Colonic mucosa (tissue), 4 donors: ENCODE results near the gene PNKD. TPM values are rescaled to one million over a fixed set of nuclear protein-coding genes. Genes with fewer than 3 reads are reported as not detected.

Experiments used
- DNase-seq: peaks from one replicate; pipeline ENCODE4 v3.0.0-alpha.2; 2020
- H3K27ac ChIP-seq: fragments of 200-600 bp; one replicate; pipeline ENCODE4 v1.8.0; 2021
- H3K27me3 ChIP-seq: fragments of 200-600 bp; one replicate; pipeline ENCODE4 v1.8.0; 2021
- H3K36me3 ChIP-seq: fragments of 200-600 bp; one replicate; pipeline ENCODE4 v1.8.0; 2021
- H3K4me1 ChIP-seq: fragments of 200-600 bp; one replicate; pipeline ENCODE4 v1.8.0; 2021; ENCODE audit warnings: mild to moderate bottlenecking
- H3K4me3 ChIP-seq: fragments of 200-600 bp; one replicate; pipeline ENCODE4 v1.8.0; 2021
- H3K9ac ChIP-seq, 2 donors: one replicate each; pipeline ENCODE4 v1.7.0; 2013; ENCODE audit warnings: control low read depth in 2 of 2, low read depth in 2 of 2, low read length in 2 of 2
- H3K9me3 ChIP-seq: fragments of 200-600 bp; one replicate; pipeline ENCODE4 v1.8.0; 2021
- intact Hi-C: fragments of 100-400 bp; cut with DNase I; formaldehyde crosslinking; loops from one replicate; pipeline ENCODE4 v1.14.1; 2022
- microRNA-seq: library from miRNA; unstranded; fragments of <30 nt; microRNA quantifications from one replicate; pipeline ENCODE4, GENCODE V29; 2019
- total RNA-seq, 2 donors: library from RNA; stranded (reverse); fragmentation: NEBNext Ultra II Directional in 1 of 2; extraction: Animal tissue kit (Norgen Biotek cat#: 25700) in 1 of 2; gene quantifications; one replicate each; pipeline ENCODE4 v1.2.1, GENCODE V29; 2021
- TF ChIP-seq, protein P1 (sequence below): fragments of 200-600 bp; IDR thresholded peaks from one replicate; pipeline ENCODE4 v1.8.0; 2022; ENCODE audit warnings: antibody characterized with exemption, mild to moderate bottlenecking
- donor health status: healthy.
- donor health status: DM: no; HTN: no; CAD: no.
- donor health status: DM: no; HTN: no; CAD: no.

Gene PNKD
- total RNA-seq, 2 donors from 2014 or later = 109 to 136 TPM

DNA sequence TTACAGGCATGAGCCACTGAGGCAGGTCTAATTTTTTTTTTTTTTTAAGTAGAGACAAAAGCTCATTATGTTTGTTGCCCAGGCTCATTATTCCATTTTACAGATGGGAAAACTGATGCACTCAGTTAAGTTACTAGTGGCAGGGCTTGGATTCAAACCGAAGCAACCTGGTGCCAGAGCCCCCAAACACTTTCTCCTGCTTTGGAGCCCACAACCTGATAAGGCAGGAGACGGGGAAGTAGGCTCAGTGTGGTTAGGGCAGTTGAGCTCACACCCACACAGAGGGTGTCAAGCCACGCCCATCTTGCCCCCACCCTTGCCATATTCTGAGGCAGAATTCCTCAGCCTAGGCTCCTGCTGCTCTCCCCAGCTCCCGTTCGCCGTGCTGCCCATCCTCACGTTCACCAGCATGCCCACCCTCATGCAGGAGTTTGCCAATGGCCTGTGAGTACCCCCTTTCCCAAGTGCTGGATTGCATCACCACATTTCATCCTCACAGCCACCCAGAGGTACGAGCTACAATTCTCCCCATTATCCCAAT, 123.5 kb downstream of the PNKD start:
- no peak overlapping the region for H3K27ac ChIP-seq
- H3K9ac ChIP-seq = no peak overlapping the region
- intact Hi-C loops = loop anchor here (5.0 kb wide), 1 partner anchor 92 kb away; no protein-coding TSS in a partner anchor
- H3K9me3 ChIP-seq = no peaks in the 10 kb centered on the region
- H3K27me3 ChIP-seq = no peaks in the 10 kb centered on the region
- no peak overlapping the region for H3K4me3 ChIP-seq
- TF ChIP-seq, protein P1, sequence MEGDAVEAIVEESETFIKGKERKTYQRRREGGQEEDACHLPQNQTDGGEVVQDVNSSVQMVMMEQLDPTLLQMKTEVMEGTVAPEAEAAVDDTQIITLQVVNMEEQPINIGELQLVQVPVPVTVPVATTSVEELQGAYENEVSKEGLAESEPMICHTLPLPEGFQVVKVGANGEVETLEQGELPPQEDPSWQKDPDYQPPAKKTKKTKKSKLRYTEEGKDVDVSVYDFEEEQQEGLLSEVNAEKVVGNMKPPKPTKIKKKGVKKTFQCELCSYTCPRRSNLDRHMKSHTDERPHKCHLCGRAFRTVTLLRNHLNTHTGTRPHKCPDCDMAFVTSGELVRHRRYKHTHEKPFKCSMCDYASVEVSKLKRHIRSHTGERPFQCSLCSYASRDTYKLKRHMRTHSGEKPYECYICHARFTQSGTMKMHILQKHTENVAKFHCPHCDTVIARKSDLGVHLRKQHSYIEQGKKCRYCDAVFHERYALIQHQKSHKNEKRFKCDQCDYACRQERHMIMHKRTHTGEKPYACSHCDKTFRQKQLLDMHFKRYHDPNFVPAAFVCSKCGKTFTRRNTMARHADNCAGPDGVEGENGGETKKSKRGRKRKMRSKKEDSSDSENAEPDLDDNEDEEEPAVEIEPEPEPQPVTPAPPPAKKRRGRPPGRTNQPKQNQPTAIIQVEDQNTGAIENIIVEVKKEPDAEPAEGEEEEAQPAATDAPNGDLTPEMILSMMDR = no peak
- peak; percentile 72 for DNase-seq
- H3K36me3 ChIP-seq = no peaks in the 10 kb centered on the region
- H3K4me1 ChIP-seq = peaks cover 4% of the 10 kb centered on the region

DNA sequence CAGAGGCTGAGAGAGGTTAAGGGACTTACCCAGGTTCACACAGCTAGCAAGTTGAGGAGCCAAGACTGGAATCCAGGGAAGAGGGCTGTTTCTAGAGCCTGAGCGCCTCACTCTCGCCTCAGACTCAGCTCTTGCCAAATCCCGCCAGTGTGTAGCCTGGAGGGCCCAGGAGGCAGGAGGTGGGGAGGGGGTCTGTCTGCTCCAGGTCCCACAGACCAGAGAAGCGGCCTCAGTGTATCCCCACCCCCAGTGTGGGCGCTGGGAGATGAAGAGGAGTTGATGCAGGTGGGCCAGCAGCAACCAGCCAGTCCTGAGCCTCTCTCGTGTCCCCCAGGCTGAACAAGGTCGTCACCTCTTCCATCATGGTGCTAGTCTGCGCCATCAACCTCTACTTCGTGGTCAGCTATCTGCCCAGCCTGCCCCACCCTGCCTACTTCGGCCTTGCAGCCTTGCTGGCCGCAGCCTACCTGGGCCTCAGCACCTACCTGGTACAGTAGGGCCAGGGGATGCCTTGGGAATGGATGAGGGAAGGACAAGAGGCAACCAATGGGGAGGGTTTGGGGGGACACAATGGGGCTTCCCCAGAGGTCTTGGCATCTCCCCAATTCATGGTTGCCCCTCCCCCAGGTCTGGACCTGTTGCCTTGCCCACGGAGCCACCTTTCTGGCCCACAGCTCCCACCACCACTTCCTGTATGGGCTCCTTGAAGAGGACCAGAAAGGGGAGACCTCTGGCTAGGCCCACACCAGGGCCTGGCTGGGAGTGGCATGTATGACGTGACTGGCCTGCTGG, 124.2 kb downstream of the PNKD start:
- intact Hi-C loops = loop anchor here (5.0 kb wide), 1 partner anchor 92 kb away; no protein-coding TSS in a partner anchor
- peaks cover 4% of the 10 kb centered on the region for H3K4me1 ChIP-seq
- TF ChIP-seq, protein P1 = no peak
- H3K27ac ChIP-seq = no peak overlapping the region
- no peaks in the 10 kb centered on the region for H3K36me3 ChIP-seq
- H3K9ac ChIP-seq = peak overlapping the region in 1 of 2 donors; percentile 8
- no peaks in the 10 kb centered on the region for H3K27me3 ChIP-seq
- no peak for DNase-seq
- no peak overlapping the region for H3K4me3 ChIP-seq
- no peaks in the 10 kb centered on the region for H3K9me3 ChIP-seq

DNA sequence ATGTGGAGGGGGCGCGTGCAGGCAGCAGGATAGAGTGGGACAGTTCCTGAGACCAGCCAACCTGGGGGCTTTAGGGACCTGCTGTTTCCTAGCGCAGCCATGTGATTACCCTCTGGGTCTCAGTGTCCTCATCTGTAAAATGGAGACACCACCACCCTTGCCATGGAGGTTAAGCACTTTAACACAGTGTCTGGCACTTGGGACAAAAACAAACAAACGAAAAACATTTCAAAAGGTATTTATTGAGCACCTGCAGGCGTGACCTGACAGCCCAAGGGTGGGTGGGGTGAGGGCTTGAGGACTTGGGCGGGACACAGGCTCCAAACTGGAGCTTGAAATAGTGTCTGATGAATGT, 124.7 kb downstream of the PNKD start:
- TF ChIP-seq, protein P1 = no peak
- Histone ChIP-seq H3K4me3 (no peak overlapping the region), H3K9me3 (no peaks in the 10 kb centered on the region), H3K36me3 (no peaks in the 10 kb centered on the region), H3K4me1 (peaks cover 4% of the 10 kb centered on the region), H3K9ac (peak overlapping the region; percentile 8 to 67), H3K27me3 (no peaks in the 10 kb centered on the region), H3K27ac (peak overlapping the region; percentile 100)
- DNase-seq = no peak
- intact Hi-C loops = no loop called here

GRCh38 chr2:218395456-218395825, 125.1 kb downstream of the PNKD start:
- Histone ChIP-seq H3K27ac (peak overlapping the region; percentile 100), H3K4me3 (peak overlapping the region; percentile 97), H3K9me3 (no peaks in the 10 kb centered on the region), H3K36me3 (no peaks in the 10 kb centered on the region), H3K27me3 (no peaks in the 10 kb centered on the region), H3K4me1 (peaks cover 4% of the 10 kb centered on the region), H3K9ac (peak overlapping the region; percentile 66 to 67)
- intact Hi-C loops = no loop called here
- TF ChIP-seq, protein P1 = no peak
- peak; percentile 73 for DNase-seq

- Histone ChIP-seq H3K4me1 (peaks cover 5% of the 10 kb centered on the region), H3K27ac (peak overlapping the region; percentile 100), H3K27me3 (no peaks in the 10 kb centered on the region), H3K36me3 (no peaks in the 10 kb centered on the region), H3K9ac (peak overlapping the region; percentile 84 to 88), H3K4me3 (peak overlapping the region; percentile 97), H3K9me3 (no peaks in the 10 kb centered on the region)
- peak; percentile 94 for DNase-seq
- intact Hi-C loops = no loop called here
- TF ChIP-seq, protein P1 = peak; percentile 84
These were observed 125.7 kb downstream of the PNKD start for GRCh38 chr2:218395826-218396687.

Small RNA genes within 50 kb of the gene (microRNA-seq; reads per million reads assigned to microRNA genes)
- 5.0 reads per million for gene MIR6513
- not detected for gene MIR6810

Other genes with a start within 250 kb of the PNKD start
- gene RUFY4, start 201.3 kb upstream of the PNKD start, total RNA-seq = not detected
- gene CXCR2, start 144.5 kb upstream of the PNKD start, total RNA-seq = under 1 TPM; 0.07 to 0.35 TPM
- gene CXCR1, start 103.6 kb upstream of the PNKD start, total RNA-seq = under 1 TPM in 1 of 2 donors, not detected in 1; 0.13 TPM
- 100 to 1,000 TPM; 282 to 346 TPM for gene ARPC2, start 53.3 kb upstream of the PNKD start, total RNA-seq
- 1 to 10 TPM; 1.1 to 1.3 TPM for gene GPBAR1, start 9.5 kb upstream of the PNKD start, total RNA-seq
- gene AAMP, start 382 bp upstream of the PNKD start, total RNA-seq = 100 to 1,000 TPM in 1 of 2 donors, 10 to 100 TPM in 1; 96.1 to 137 TPM
- gene TMBIM1, start 22.0 kb downstream of the PNKD start, total RNA-seq = 100 to 1,000 TPM; 273 to 375 TPM
- gene CATIP, start 86.3 kb downstream of the PNKD start, total RNA-seq = not detected
- gene SLC11A1, start 111.8 kb downstream of the PNKD start, total RNA-seq = 1 to 10 TPM; 1.1 to 1.8 TPM
- gene CTDSP1, start 129.3 kb downstream of the PNKD start, total RNA-seq = 100 to 1,000 TPM; 137 to 150 TPM
- 100 to 1,000 TPM; 545 to 634 TPM for gene VIL1, start 148.6 kb downstream of the PNKD start, total RNA-seq